RWPE1 (cell line): ENCODE measurements around the gene CEACAM19.

Experiments
- CTCF ChIA-PET: fragments of 350-600 bp; sonication (Branson Sonifier 250); formaldehyde crosslinking; extraction: SDS; loops from one replicate; lab custom pipeline; 2021; lab: Yijun Ruan, JAX
- POLR2A ChIA-PET: fragments of 400-600 bp; formaldehyde crosslinking; extraction: SDS; loops from one replicate; lab custom pipeline; 2020; ENCODE audit warnings: antibody characterized with exemption; ENCODE audit not compliant: low non-redundant PET; lab: Yijun Ruan, JAX
- DNase-seq: peaks from one replicate; pipeline ENCODE4 v3.0.0; 2012; ENCODE audit warnings: low spot score
- H3K27ac ChIP-seq: fragments of 450-650 bp; 2 replicates; pipeline ENCODE4 v1.5.1; 2017
- TF ChIP-seq, protein P1 (sequence below): fragments of 450-650 bp; conservative IDR thresholded peaks from 2 replicates; pipeline ENCODE4 v1.5.1; 2017; ENCODE audit warnings: low read depth, mild to moderate bottlenecking

CEACAM19 gene

DNA sequence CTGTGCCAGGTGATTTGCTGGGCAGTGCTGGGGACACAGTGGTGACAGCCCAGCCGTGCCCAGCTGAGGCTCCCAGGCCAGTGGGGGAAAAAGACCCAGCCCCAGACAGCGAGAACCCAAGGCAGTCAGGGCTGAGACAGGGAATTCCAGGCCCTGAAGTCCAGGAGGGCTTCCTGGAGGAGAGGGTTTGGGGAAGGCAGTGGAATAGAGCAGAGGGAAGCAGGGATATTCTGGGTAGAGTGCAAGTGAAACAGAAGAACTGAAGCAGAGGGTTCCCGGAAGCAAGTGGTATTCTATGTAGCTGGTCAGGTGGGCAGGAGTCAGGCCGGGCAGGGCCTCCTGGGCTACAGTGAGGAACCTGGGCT is 26.4 kb downstream of the CEACAM19 start:
- TF ChIP-seq, protein P1, sequence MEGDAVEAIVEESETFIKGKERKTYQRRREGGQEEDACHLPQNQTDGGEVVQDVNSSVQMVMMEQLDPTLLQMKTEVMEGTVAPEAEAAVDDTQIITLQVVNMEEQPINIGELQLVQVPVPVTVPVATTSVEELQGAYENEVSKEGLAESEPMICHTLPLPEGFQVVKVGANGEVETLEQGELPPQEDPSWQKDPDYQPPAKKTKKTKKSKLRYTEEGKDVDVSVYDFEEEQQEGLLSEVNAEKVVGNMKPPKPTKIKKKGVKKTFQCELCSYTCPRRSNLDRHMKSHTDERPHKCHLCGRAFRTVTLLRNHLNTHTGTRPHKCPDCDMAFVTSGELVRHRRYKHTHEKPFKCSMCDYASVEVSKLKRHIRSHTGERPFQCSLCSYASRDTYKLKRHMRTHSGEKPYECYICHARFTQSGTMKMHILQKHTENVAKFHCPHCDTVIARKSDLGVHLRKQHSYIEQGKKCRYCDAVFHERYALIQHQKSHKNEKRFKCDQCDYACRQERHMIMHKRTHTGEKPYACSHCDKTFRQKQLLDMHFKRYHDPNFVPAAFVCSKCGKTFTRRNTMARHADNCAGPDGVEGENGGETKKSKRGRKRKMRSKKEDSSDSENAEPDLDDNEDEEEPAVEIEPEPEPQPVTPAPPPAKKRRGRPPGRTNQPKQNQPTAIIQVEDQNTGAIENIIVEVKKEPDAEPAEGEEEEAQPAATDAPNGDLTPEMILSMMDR, result no peak
- ChIA-PET POLR2A (no interaction called here), CTCF (no interaction called here)
- DNase-seq, result no peak
- peak overlapping the region; percentile 82 for H3K27ac ChIP-seq

DNA sequence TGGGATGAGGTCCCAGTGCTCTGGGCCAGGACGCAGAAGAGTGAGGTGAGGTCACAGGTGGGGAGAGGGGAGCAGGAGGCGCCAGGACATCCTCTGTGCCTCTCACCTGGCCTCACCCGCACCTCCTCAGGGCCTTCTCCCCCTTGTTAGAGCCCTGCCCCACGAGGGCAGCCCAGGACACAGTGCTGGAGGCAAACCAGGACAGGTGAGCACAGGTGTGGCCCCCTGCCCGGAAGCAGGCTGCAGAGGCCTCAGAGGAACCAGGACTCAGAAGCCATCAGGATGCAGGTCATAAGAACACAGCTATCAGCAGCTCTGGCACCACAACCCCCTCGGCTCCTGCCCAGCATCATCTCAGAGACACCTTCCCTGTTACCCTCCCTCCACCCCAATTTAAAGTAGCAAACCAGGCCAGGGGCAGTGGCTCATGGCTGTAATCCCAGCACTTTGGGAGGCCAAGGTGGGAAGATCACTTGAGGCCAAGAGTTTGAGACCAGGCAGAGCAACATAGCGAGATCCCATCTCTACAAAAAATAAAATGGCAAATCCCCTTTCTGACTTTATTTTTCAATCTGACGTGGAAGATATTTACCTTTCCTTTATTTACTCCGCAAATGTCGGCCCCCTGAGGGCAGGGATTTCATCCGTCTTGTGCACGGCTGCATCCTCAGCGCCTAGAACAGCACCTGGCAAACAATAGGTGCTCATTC is 27.4 kb downstream of the CEACAM19 start, which contains the start of gene CEACAM16:
Gene CEACAM16 (plus strand): TSS at position 660 of the 710 bp plus-strand sequence. CDS start 2,306 bp downstream, outside the sequence.
- no peak for DNase-seq
- CTCF ChIA-PET, result no interaction called here
- POLR2A ChIA-PET, result no interaction called here
- H3K27ac ChIP-seq, result peak within 1 kb of the TSS; percentile 82; the same call in 1 of the 2 replicates
- TF ChIP-seq, protein P1, result no peak

DNA sequence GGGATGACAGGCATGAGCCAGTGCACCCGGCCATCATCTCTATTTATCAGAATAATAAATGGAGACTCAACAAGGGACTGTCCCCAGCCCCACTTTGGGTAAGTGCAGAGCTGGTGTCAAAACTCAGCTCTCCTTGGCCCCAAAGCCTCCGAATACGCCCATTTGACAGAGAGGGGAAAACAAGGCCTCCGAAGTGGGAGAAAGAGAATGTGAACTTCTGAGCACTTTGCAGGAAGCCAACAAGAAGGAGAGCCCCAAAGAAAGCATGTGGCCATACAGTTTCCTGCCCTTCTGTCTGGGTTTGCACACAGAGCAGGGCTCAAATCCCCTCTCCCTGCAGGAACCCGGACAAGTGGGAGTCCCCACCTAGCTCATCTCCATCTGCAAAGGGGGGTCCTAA is 29.3 kb downstream of the CEACAM19 start:
- no peak for DNase-seq
- POLR2A ChIA-PET, result no interaction called here
- no peak overlapping the region for H3K27ac ChIP-seq
- CTCF ChIA-PET, result interaction anchor here (0.5 to 0.7 kb wide), 3 partner anchors 66 to 351 kb away, joined by 3 to 4 read pairs (median 4); no protein-coding TSS in a partner anchor
- TF ChIP-seq, protein P1, result no peak

DNA sequence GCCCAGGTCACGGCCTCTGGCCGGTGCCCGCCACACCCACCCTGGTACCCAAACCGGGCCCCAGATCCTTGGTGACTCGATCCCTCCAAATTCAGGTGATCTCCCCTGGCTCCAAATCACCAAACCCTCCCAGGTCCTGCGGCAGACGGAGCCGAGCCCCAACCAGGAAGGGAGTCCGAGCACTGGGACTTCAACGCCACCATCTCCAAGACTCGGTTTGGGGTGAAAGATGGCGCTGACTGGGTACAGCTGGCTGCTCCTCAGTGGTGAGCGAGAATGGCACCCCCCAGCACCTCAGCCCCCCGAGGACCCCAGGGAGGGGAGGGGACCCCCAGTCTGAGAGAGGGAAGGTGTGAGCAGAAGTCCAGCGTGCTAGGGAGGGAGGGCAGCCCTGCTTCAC is 29.9 kb downstream of the CEACAM19 start:
- TF ChIP-seq, protein P1, result no peak
- no peak overlapping the region for H3K27ac ChIP-seq
- ChIA-PET POLR2A (no interaction called here), CTCF (no interaction called here)
- no peak for DNase-seq

DNA sequence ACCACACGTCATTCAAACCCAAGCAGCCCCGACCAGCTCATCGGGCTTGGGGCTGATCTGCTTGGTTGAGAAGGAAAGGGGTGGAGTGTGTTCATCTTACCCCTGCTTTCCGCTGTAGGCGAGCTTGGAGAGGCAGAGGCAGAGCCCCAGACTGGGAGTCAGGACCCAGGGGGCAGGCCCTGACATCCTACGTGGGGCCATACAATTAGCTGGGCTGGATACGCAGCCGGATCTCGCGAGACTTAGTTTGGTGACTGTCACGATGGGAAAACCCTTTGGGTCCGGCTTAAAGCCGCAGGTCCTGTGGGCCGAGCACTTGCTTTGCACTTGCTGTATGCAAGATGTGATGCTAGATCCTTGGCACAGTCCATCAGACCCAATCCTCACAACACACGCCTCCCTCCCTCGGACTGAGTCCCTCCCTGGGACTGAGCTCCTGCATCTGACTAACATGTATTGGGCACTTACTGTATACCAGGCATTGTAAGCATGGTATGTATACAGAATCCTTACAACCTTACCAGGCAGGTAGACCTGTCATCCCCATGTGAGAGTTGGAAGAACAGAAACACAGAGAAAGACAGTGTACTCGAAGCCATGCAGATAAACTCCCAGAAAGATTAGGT is 31.4 kb downstream of the CEACAM19 start:
- TF ChIP-seq, protein P1, result no peak
- ChIA-PET CTCF (interaction anchor here (0.6 to 1.3 kb wide), 3 partner anchors 13 to 282 kb away, joined by 3 read pairs; no protein-coding TSS in a partner anchor), POLR2A (no interaction called here)
- no peak overlapping the region for H3K27ac ChIP-seq
- no peak for DNase-seq

DNA sequence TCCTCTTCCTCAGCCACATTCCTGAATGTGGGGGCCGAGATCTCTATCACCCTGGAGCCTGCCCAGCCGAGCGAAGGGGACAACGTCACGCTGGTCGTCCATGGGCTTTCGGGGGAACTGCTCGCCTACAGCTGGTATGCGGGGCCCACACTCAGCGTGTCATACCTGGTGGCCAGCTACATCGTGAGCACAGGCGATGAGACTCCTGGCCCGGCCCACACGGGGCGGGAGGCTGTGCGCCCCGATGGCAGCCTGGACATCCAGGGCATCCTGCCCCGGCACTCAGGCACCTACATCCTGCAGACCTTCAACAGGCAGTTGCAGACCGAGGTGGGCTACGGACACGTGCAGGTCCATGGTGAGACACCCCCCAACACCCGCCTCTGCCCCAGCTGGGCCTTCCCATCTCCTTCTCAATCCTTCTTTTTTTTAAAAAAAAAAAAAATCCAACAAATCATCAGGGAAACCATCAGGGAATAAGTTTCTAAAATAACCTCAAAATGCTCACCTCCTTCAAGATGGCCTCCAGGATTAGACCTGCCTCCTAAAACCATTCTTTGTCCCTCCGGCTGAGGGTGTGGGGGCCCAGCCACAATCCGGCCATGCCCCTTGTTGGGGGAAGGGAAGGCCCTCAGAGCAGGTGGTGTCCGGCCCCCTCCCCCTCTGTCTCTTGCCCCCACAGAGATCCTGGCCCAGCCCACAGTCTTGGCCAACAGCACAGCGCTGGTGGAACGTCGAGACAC is 32.2 kb downstream of the CEACAM19 start:
- CTCF ChIA-PET, result no interaction called here
- POLR2A ChIA-PET, result no interaction called here

More for the DNA sequence above, 32.2 kb downstream of the CEACAM19 start:
- TF ChIP-seq, protein P1, result no peak
- H3K27ac ChIP-seq, result no peak overlapping the region
- DNase-seq, result no peak
